ENCODE data around the gene SLC23A2.

The SLC23A2 gene

GRCh38 chr20:4946986-4947385 is 54.3 kb downstream of the SLC23A2 start (continued):
- TF ChIP-seq ZNF280C (tag by site-specific recombination; IDR thresholded peaks at IDR 0.05) (no peak), GLI4 (tag by site-specific recombination; IDR thresholded peaks at IDR 0.05) (no peak), HIC1 (tag by site-specific recombination; IDR thresholded peaks at IDR 0.05) (no peak), FEZF1 (tag by site-specific recombination; IDR thresholded peaks at IDR 0.05) (no peak)

- POLR2A ChIA-PET = no interaction called here
These were observed 54.7 kb downstream of the SLC23A2 start for GRCh38 chr20:4946585-4946984.

More at GRCh38 chr20:4946585-4946984, 54.7 kb downstream of the SLC23A2 start:
- no peaks in the 10 kb centered on the region for H3K4me1 ChIP-seq (ENCODE audit: control insufficient read depth, insufficient read depth, low read length)
- CTCF ChIA-PET = no interaction called here
- H3K4me3 ChIP-seq (ENCODE audit: low read depth, low read length) = no peak overlapping the region
- H3K27ac ChIP-seq (ENCODE audit: extremely low read depth, low read depth, low read length) = no peak overlapping the region
- peaks cover 0 to 11% of the 10 kb centered on the region in 2 experiments; a peak in 2 of 3 replicates for H3K36me3 ChIP-seq (ENCODE audit: control insufficient read depth in 2 of 2, insufficient read depth in 1 of 2, low read length in 2 of 2)
- H3K9me3 ChIP-seq (ENCODE audit: control insufficient read depth, insufficient read depth, low read depth, low read length) = no peaks in the 10 kb centered on the region
- no peak for TF ChIP-seq ZNF548 (tag by site-specific recombination; IDR thresholded peaks at IDR 0.05)
- no peak for TF ChIP-seq ZNF521 (tag by site-specific recombination; IDR thresholded peaks at IDR 0.05)
- TF ChIP-seq KLF1 (tag by site-specific recombination; IDR thresholded peaks at IDR 0.05) = no peak
- no peak for TF ChIP-seq ZBTB6 (tag by site-specific recombination; IDR thresholded peaks at IDR 0.05)
- TF ChIP-seq OSR2 (tag by site-specific recombination; IDR thresholded peaks at IDR 0.05) = no peak
- no peak for TF ChIP-seq ZNF248 (tag by site-specific recombination; IDR thresholded peaks at IDR 0.05)
- TF ChIP-seq ZNF558 (tag by site-specific recombination; IDR thresholded peaks at IDR 0.05) = no peak
- TF ChIP-seq ZNF621 (tag by site-specific recombination; IDR thresholded peaks at IDR 0.05) = no peak
- TF ChIP-seq HIC1 (tag by site-specific recombination; IDR thresholded peaks at IDR 0.05) = no peak
- TF ChIP-seq PRDM6 (tag by site-specific recombination; IDR thresholded peaks at IDR 0.05) = no peak

All from HEK293 (cell line).